Fibroblast of lung (primary cell): ENCODE data around the gene NFAM1.

Experiments
- EZH2 ChIP-seq: IDR thresholded peaks from 2 replicates; pipeline ENCODE4 v1.5.1; 2012; ENCODE audit warnings: low read length, control low read depth, mild to moderate bottlenecking; ENCODE audit errors: missing control alignments
- TF ChIP-seq, protein P1 (sequence below), 2 donors: IDR thresholded peaks in 1 of 2; conservative IDR thresholded peaks in 1 of 2; 1 replicate in 1 of 2; 2 replicates in 1 of 2; pipeline ENCODE4 v1.5.1; 2011 to 2012; ENCODE audit warnings: low read length in 2 of 2, control low read depth in 1 of 2, inconsistent platforms in 1 of 2, low read depth in 1 of 2, mild to moderate bottlenecking in 1 of 2

DNA sequence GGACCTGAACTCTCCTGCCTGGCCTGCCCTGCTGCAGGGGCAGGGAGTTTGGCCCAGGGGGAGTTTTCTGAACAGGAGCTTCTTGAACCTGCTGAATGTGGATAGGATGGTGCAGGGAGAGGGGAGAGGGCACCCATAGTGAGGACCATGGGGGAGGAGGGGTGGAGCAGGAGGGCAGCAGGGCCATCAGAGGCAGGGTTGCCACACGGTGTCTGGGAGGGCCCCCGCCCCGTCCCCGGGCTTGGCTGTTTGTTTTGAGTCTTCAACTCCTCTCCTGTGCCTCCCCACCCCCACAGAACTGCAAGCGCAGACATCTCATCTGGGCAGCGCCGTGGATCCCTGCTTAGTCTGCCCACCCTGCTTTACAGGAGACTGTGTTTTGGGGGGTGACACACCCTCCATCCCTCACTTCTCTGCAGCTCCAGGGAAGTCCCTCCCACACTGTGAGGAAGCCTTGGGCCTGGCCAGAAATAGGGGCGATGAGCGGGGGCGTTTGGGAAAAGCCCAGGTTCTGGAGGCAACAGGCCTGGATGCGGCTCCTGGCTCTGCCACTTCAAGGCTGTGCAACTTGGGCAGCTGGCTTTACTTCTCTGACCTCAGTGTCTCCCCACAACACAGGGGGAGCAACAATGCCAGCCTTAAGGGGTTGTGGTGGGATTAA lies 14.4 kb downstream of the NFAM1 start:
- TF ChIP-seq, protein P1, sequence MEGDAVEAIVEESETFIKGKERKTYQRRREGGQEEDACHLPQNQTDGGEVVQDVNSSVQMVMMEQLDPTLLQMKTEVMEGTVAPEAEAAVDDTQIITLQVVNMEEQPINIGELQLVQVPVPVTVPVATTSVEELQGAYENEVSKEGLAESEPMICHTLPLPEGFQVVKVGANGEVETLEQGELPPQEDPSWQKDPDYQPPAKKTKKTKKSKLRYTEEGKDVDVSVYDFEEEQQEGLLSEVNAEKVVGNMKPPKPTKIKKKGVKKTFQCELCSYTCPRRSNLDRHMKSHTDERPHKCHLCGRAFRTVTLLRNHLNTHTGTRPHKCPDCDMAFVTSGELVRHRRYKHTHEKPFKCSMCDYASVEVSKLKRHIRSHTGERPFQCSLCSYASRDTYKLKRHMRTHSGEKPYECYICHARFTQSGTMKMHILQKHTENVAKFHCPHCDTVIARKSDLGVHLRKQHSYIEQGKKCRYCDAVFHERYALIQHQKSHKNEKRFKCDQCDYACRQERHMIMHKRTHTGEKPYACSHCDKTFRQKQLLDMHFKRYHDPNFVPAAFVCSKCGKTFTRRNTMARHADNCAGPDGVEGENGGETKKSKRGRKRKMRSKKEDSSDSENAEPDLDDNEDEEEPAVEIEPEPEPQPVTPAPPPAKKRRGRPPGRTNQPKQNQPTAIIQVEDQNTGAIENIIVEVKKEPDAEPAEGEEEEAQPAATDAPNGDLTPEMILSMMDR (conservative IDR thresholded peaks at IDR 0.05 in 1 of 2, IDR thresholded peaks at IDR 0.05 in 1 of 2; ENCODE audit: low read depth in 1 of 2, low read length in 2 of 2): no peak
- no peak for TF ChIP-seq EZH2
